Panc1 (cell line): ENCODE results near the gene MICAL2.

Source experiments
- CTCF ChIP-seq: fragments of 450-650 bp; IDR thresholded peaks from 2 replicates; pipeline ENCODE4 v1.5.1; 2017; ENCODE audit warnings: mild to moderate bottlenecking
- POLR2AphosphoS5 ChIP-seq: IDR thresholded peaks from 2 replicates; pipeline ENCODE4 v1.6.1; 2012; ENCODE audit warnings: mild to moderate bottlenecking, low read depth, low read length, moderate library complexity
- TCF7L2 ChIP-seq: IDR thresholded peaks from 2 replicates; pipeline ENCODE4 v1.6.1; 2011; ENCODE audit warnings: mild to moderate bottlenecking, low read depth, low read length, inconsistent platforms
- TF ChIP-seq, protein P1 (sequence below), 2 experiments: IDR thresholded peaks; 2 replicates each; pipeline ENCODE4 v1.6.1; 2011 to 2012; ENCODE audit warnings: low read depth in 2 of 2, control low read depth in 1 of 2, low read length in 1 of 2, mild to moderate bottlenecking in 1 of 2, moderate library complexity in 1 of 2; ENCODE audit not compliant: insufficient read depth in 1 of 2

DNA sequence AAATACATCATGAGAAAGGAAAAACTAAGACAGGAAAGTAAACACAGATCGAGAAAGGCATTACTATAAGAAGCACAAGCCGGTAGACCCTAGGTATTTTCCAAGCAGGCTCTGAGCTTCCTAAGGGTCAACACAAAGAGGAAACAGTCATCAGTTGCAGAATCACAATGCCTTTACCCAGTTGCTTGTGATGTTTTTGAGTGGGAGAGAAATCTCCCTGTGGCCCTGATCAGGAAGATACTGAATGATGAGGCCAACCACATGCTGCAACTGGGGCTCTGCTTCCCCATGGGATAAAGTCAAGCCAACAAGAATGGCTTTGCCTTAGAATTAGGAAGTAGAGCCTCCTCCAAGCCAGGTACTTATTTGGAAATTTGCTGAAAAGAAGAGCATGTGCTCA, 132.6 kb downstream of the MICAL2 start:
- no peak for TF ChIP-seq CTCF
- no peak for TF ChIP-seq TCF7L2
- TF ChIP-seq, protein P1, sequence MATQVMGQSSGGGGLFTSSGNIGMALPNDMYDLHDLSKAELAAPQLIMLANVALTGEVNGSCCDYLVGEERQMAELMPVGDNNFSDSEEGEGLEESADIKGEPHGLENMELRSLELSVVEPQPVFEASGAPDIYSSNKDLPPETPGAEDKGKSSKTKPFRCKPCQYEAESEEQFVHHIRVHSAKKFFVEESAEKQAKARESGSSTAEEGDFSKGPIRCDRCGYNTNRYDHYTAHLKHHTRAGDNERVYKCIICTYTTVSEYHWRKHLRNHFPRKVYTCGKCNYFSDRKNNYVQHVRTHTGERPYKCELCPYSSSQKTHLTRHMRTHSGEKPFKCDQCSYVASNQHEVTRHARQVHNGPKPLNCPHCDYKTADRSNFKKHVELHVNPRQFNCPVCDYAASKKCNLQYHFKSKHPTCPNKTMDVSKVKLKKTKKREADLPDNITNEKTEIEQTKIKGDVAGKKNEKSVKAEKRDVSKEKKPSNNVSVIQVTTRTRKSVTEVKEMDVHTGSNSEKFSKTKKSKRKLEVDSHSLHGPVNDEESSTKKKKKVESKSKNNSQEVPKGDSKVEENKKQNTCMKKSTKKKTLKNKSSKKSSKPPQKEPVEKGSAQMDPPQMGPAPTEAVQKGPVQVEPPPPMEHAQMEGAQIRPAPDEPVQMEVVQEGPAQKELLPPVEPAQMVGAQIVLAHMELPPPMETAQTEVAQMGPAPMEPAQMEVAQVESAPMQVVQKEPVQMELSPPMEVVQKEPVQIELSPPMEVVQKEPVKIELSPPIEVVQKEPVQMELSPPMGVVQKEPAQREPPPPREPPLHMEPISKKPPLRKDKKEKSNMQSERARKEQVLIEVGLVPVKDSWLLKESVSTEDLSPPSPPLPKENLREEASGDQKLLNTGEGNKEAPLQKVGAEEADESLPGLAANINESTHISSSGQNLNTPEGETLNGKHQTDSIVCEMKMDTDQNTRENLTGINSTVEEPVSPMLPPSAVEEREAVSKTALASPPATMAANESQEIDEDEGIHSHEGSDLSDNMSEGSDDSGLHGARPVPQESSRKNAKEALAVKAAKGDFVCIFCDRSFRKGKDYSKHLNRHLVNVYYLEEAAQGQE (IDR thresholded peaks at IDR 0.05; ENCODE audit: insufficient read depth in 1 of 2, low read depth in 2 of 2, low read length in 1 of 2), result no peak
- no peak for TF ChIP-seq POLR2AphosphoS5
